DMS79 treated with DMSO at 0.1 percent for 48 hours (cell line): Measurements from ENCODE around the gene NGRN.

Experiments
- DNase-seq: peaks from one replicate; lab custom pipeline; 2025; lab: John Stamatoyannopoulos, UW

NGRN gene, protein sequence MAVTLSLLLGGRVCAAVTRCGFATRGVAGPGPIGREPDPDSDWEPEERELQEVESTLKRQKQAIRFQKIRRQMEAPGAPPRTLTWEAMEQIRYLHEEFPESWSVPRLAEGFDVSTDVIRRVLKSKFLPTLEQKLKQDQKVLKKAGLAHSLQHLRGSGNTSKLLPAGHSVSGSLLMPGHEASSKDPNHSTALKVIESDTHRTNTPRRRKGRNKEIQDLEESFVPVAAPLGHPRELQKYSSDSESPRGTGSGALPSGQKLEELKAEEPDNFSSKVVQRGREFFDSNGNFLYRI

DNA sequence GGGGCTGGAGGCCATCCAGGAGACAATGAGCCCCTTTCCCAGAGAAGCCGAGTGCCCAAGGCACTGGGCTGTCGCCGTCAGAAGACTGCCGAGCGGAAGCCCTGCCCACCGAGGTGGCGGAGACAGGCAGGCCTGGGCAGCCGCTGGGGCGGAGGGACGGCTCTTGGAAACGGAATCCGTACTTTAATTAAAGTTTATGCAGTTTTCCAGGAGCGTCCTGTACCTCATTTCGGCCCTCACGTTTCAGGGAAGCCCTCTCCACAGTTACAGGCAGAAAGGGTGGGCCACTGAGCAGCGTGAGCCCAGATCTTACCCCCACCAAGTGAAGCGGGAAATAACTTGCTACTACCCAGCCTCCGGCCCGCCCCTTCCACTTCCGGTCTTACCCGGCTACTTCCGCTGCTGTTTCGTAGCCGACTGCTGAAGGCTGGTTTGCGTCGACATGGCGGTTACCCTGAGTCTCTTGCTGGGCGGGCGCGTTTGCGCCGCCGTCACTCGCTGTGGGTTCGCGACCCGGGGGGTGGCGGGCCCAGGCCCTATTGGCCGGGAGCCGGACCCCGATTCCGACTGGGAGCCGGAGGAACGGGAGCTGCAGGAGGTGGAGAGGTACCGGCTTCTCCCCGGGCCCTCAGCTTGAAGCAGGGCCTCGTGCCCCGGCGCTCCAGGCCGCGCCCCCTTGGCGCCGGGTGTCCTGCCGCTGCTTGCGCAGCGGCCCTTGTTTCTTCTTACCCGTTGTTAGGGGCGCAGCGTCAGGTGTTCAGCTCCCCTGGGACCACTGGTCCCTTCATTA, at the start of gene NGRN:
Gene NGRN, plus strand, starts transcription at position 402 of the 790 bp plus-strand sequence. Its CDS starts 41 bp downstream, at position 443.
- peak; percentile 73 for DNase-seq

DNA sequence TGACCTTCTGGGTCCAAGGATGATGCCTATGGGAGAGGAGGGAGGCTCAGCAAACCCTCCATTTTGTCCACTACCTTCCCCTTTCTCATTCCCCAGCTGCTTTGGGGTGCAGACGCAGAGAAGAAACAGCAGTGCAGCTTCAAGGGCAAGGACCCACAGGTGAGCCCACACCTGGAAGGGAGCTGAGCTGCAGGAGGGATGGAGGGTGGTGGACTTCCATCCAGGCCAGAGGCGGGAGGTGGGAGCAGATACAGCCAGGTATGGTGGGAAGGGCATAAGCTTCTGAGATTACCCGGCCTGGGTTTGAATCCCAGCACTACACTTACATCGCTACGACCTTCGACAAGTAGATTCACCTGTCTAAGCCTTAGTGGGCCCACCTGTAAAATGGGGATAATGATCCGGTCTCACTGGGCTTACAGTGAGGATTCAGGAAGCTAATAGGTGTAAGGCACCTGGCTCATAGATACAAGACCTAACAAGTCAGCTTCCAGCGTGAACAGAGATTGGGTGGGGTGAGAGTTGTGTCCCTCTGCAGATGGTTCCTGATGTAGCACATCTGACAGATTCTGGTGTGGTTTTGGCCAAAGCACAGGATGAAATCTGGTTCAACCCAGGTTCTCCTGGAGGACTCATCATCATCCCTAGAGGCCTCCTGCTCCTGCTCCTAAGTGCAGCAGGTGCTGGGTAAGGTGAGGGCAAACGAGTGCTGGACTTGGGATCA, 47.6 kb upstream of the NGRN start:
- no peak for DNase-seq

DNA sequence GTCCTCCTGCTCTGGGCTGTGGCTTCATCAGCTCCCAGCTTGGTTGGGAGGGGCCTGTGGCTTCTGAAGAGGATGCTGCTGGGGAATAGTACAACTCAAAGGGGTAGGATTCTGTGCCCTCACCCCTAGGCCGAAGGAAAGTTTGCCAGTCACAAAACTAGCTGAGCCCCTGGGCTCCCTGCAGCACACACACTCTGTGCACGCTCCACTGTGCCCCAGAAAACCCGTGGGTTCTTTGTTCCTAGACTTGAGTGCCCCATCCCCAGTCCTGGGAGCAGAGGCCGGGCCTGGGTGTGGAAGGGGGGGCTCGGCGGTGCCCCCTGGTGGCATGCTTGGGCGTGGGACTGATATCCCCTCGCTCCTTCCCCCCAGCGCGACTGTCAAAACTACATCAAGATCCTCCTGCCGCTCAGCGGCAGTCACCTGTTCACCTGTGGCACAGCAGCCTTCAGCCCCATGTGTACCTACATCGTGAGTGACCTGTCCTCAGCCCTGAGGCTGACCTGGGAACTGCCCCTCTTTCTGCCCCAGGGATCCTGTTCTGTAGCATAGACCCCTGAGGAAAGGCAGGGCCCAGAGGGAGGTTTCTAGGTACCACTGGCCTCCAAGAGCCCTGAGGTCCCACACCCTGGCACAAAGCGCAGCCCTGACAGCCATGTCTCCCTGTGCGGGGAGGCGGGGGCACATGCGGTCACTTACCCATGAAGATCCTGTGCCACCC, 45.9 kb upstream of the NGRN start:
- no peak for DNase-seq

DNA sequence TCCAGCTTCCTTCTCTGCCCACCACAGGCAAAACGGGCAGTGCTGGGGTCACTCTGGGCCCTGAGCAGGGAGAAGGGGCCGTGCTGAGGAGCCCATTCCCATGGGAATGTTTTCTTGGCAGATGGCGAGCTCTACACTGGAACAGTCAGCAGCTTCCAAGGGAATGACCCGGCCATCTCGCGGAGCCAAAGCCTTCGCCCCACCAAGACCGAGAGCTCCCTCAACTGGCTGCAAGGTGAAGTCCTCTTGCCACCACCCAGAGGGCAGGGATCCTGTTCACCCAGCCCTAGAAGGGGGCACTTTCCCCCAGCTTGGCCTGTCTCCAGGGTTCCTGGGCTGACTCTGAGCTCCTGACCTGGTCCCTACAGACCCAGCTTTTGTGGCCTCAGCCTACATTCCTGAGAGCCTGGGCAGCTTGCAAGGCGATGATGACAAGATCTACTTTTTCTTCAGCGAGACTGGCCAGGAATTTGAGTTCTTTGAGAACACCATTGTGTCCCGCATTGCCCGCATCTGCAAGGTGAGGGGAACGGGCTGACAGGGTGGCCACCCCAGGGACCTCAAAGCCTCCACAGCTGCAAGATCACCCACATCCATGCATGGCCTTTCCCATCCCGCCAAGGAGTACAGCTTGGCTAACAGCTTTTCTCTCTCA, 44.1 kb upstream of the NGRN start:
- no peak for DNase-seq

DNA sequence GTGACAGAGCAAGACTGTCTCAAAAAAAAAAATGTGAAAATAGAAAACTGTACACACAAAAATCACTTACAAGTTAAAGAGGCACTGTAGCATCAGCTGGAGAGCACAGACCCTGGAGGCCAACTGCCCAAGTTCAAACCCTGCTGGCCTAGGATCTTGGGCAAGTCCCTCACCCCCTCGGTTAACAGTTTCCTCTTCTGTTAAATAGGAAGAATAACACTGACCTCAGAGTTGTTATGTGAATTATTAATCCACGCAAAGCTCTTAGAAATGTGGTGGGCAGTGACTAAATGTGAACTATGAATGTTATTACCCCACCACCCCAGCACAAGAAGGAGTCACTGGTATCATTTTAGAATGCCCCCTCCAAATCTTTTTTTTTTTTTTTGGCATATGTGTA, 42.9 kb upstream of the NGRN start:
- no peak for DNase-seq

DNA sequence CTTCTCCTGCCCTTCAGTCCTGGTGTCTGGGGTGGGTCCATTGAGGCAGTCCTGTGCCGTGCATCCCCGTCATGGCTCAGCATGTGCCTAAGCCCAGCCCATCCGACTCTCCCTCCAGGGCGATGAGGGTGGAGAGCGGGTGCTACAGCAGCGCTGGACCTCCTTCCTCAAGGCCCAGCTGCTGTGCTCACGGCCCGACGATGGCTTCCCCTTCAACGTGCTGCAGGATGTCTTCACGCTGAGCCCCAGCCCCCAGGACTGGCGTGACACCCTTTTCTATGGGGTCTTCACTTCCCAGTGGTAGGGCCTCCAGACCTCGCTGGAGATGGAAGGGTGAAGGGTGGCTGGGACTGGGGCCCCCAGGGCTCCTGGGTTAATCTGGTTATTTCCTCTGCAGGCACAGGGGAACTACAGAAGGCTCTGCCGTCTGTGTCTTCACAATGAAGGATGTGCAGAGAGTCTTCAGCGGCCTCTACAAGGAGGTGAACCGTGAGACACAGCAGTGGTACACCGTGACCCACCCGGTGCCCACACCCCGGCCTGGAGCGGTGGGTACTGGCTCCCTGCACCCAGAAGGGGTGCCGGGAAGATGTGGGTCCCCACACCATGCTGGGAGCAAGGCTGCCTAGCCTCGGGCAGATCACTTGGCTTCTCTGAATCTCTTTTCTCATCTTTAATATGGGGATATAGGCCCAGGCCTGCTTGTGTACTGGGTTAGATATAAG, 41.9 kb upstream of the NGRN start:
- no peak for DNase-seq

DNA sequence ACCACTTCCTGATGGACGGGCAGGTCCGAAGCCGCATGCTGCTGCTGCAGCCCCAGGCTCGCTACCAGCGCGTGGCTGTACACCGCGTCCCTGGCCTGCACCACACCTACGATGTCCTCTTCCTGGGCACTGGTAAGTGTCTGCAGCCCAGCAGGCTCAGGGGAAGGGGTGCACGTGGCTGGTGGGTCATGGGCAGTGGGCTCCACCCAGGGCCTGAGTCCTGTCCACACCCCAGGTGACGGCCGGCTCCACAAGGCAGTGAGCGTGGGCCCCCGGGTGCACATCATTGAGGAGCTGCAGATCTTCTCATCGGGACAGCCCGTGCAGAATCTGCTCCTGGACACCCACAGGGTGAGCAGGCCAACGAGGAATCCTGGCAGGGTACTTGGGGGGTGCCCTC, 40.4 kb upstream of the NGRN start:
- DNase-seq: no peak

DNA sequence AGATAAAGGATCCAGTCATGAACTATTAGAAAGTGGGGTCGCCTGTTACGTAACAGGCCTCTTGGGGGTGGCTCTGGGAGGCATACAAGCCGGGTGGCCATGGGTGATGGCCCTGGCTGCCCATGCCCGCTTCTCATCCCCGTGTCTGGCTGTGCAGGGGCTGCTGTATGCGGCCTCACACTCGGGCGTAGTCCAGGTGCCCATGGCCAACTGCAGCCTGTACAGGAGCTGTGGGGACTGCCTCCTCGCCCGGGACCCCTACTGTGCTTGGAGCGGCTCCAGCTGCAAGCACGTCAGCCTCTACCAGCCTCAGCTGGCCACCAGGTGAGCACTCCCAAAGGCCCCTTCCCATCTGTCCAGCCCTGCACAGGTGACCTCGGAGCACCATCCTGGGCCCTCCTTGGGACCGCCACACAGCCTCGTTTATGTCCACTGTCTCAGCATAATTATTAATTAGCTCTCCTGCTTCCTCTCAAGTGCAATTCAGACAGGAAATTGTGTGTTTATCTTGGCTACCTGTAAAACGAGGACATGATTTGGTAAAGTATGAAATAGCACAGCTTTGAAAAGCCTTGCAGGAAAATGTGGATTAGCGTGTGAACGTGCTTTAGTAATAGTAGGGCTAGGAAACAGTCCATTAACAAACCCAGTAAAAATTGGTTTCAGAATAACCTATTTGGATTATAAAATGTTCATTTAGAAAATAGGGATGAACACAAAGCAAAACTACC, 39.8 kb upstream of the NGRN start:
- no peak for DNase-seq

DNA sequence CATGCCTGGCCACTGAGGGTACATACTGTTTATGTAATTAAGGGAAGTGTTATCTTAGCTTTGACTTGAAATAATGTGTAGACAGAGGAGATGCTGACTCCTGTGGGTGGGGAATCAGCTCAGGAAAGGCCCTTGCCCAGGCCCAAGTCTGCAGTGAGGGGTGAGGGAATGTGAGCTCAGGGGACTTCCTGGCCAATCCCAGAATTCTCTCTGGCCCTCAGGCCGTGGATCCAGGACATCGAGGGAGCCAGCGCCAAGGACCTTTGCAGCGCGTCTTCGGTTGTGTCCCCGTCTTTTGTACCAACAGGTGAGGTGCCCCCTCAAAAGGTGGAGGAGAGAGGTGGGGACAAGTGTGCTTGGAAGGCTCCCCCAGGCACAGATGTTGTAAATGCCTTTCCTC, 38.1 kb upstream of the NGRN start:
- no peak for DNase-seq

DNA sequence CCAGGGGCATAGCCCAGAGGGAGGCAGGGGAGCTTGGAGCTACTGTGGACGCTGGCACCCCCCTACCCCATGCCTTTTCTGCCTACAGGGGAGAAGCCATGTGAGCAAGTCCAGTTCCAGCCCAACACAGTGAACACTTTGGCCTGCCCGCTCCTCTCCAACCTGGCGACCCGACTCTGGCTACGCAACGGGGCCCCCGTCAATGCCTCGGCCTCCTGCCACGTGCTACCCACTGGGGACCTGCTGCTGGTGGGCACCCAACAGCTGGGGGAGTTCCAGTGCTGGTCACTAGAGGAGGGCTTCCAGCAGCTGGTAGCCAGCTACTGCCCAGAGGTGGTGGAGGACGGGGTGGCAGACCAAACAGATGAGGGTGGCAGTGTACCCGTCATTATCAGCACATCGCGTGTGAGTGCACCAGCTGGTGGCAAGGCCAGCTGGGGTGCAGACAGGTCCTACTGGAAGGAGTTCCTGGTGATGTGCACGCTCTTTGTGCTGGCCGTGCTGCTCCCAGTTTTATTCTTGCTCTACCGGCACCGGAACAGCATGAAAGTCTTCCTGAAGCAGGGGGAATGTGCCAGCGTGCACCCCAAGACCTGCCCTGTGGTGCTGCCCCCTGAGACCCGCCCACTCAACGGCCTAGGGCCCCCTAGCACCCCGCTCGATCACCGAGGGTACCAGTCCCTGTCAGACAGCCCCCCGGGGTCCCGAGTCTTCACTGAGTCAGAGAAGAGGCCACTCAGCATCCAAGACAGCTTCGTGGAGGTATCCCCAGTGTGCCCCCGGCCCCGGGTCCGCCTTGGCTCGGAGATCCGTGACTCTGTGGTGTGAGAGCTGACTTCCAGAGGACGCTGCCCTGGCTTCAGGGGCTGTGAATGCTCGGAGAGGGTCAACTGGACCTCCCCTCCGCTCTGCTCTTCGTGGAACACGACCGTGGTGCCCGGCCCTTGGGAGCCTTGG, 37.4 kb upstream of the NGRN start:
- no peak for DNase-seq

DNA sequence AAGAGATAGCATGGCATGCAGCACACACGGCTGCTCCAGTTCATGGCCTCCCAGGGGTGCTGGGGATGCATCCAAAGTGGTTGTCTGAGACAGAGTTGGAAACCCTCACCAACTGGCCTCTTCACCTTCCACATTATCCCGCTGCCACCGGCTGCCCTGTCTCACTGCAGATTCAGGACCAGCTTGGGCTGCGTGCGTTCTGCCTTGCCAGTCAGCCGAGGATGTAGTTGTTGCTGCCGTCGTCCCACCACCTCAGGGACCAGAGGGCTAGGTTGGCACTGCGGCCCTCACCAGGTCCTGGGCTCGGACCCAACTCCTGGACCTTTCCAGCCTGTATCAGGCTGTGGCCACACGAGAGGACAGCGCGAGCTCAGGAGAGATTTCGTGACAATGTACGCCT, 36.5 kb upstream of the NGRN start:
- DNase-seq: no peak

DNA sequence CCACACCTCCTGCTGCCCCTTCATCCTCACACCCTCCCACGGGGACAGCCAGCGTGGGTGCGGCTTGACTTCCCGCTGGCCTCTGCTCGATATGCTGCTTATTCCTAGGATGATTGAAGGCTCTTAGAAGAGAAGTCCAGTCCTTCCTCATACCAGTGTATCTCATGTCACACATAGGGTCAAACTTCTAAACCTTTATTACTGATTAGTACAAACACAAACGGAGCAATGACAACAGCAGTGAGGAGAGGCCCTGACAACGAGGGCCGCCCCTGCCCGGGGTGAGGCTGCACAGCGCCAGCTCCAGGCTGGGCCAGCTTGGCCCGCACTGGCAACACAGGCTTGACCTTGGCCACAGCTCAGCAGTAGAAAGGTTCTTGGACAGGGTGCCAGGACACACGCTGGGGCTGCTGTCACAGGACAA, 35.4 kb upstream of the NGRN start:
- DNase-seq: no peak

DNA sequence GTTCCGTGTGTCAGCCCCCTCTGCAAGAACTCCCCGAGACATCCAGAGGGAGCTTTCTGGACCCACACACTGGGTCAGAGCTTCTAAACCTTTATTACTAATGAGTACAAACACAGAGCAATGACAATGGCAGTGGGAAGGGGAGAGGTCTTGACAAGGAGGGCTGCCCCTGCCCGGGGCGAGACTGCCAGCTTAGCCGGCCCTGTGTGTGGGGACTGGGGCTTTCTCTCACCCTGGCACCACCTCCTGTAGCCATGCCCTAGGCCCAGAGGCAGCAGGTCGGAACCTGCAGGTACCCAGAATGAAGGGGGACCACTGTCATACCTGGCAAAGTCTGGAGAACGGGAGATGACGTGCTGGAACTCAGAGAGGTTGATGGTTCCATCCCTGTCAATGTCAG, 34.9 kb upstream of the NGRN start:
- DNase-seq: no peak

DNA sequence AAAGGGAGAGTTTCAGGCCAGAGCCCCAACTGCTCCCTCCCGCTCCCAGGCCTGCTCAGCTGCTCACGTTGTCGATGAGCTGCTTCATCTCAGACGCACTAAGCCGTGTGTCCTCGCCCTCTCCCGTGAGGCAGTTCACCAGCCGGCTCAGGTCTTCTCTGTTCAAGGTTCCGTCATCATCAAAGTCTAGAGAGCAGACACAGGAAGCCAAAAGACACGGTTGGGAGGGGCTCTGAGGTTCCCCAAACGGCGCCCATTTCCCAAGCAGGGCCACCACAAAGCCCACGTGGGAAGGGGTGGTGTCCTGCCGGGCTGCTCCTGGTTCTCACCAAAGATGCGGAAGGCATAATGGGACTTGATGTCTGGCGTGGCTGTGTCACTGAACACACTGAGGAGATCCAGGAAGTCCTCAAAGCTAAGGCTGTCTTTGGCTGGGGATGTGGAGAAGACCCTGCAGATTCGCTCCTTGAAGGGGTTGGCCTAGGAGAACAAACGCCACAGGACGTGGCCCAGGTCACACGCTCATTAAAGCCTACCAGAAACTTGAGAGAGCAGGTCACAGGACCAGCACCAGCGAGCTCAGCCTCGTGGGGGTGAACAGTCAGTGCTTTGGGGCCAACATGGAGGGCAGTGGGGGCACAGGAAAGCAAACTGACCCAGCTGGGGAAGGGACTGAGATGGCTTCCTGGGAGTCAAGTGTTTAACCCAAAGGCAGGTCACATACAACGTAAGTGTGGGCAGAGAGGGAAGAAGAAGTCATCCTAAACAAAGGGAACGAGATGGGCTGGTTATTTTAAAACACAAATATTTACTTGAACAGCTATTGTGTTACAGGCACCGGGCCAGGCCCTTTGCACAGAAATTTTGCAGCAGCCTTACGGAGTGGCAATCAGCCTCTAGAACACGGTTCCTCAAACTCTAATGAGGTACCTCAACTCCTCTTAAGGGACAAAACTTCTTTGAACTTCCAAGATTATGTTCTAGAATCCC, 34.1 kb upstream of the NGRN start:
- DNase-seq: no peak

DNA sequence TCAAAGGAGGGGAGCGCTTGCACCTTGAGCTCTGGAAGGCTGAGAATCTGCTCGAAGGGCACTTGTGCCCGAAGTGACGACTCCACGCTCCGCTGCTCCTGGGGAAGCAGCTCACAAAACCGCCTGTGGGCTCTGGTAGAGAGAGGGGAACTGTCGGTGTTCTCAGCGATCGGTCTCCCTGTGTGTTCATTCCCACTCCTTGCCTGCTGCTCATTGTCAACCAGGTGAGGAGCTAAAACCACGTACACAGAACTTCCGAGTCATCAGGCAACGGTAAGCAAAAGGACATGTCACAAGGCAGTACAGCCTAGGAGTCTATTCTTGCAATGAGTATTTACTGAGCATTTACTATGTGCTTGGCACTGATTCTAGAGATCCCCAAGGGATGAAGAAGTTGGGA, 33.3 kb upstream of the NGRN start:
- no peak for DNase-seq

DNA sequence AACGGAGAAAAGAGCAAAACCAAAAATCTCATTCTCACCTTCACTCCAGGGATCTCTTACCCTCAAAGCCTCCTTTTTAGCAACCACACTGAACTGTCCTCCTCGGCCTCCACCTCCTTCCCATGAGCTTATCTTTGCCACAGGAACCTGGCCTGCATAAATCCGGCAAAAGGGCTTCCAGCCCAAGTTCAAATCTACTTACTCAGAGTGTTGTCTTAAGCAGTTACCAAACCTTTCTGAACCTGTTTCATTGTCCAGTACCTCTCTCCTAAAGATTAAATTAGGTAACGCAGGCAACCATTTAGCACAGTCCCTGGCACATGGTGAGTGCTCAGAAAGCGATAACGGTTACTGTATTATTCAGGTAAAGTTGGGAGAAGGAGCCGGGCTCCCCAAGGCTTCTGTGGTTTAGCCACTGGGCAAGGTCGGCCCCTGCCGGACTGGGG, 32.5 kb upstream of the NGRN start:
- DNase-seq: no peak

DNA sequence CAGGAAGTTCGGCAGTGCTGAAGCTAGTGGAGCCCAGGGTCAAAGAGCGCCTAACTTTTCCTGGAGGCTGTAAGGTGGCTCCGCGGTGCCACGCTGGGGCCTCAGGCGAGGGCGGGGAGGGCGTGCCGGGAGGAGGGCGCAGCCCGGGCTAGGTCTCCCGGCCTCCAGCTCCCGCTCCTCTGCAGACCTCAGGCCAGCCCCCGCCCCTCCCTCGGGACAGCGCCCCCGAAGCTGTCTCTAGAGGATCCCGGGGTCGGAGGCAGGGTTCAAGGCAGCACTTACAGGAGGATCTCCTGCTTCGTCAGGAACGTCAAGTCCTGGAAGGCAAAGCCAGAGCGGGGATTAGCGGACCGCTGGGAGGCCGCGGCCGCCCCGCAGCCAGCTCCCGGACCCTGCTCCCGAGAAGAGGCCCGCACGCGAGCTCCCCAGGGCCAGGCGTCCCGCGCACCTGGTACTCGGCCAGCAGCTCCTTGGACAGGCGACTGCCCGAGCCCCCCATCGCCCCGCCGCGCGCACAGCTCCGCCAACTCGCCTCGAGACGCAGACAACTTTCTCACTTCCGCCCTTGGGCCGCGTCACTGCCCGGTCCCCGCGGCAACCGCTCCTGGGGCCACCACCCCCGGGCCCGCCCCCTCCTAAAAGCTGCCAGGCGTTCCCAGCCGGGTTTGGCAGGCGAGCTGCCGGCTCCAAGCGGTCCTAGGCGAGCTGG, 31.9 kb upstream of the NGRN start, which contains the start of gene CIB1:
Gene CIB1, minus strand, starts transcription at position 555 of the 709 bp plus-strand sequence. Its CDS starts 56 bp downstream, at position 499.
- no peak for DNase-seq
